Endothelial cell of umbilical vein (primary cell): ENCODE measurements around the gene HNRNPLL. TPM values are rescaled to one million over a fixed set of nuclear protein-coding genes. Genes with fewer than 3 reads are reported as not detected.

Experiments used
- BruUV-seq: library from RNA; stranded (reverse); fragments of 400-500 nt; replicated peaks from 2 replicates; lab custom pipeline; 2021; lab: Mats Ljungman, UMichigan
- CTCF ChIA-PET: fragments of 300-600, 350-600 bp; sonication (Branson Sonifier 250); formaldehyde crosslinking; loops from one replicate; lab custom pipeline; 2021; ENCODE audit warnings: antibody characterized with exemption, inconsistent platforms; lab: Charles Lee
- POLR2A ChIA-PET: fragments of 300-600, 350-600 bp; sonication (Branson Sonifier 250); formaldehyde crosslinking; loops from one replicate; lab custom pipeline; 2021; ENCODE audit warnings: antibody characterized with exemption, inconsistent platforms; lab: Charles Lee
- DNase-seq: peaks from one replicate; pipeline ENCODE4 v3.0.0-alpha.2; 2011; ENCODE audit warnings: low read depth, low spot score
- FAIRE-seq: peaks from 2 replicates; lab custom pipeline; 2011; peaks lifted over from hg19 to GRCh38; lab: Jason Lieb, UNC
- H2AFZ ChIP-seq: 2 replicates; pipeline ENCODE4 v1.6.0; 2012; ENCODE audit warnings: low read depth, low read length, control low read depth, inconsistent platforms
- H3K27ac ChIP-seq: 2 replicates; pipeline ENCODE4 v1.5.1; 2011; ENCODE audit warnings: low read depth, mild to moderate bottlenecking, control low read depth, low read length, moderate library complexity; ENCODE audit not compliant: insufficient read depth
- H3K27me3 ChIP-seq, 2 experiments: 2 replicates each; pipeline versions ENCODE4 v1.6.0 to v1.6.1; 2011; ENCODE audit warnings: low read length in 2 of 2, mixed read lengths in 1 of 2; ENCODE audit not compliant: control insufficient read depth in 2 of 2, insufficient read depth in 2 of 2
- H3K36me3 ChIP-seq, 2 experiments: 2 replicates in 1 of 2; 3 replicates in 1 of 2; pipeline ENCODE4 v1.5.1; 2011; ENCODE audit warnings: low read length in 2 of 2, mild to moderate bottlenecking in 1 of 2, moderate library complexity in 1 of 2; ENCODE audit not compliant: control insufficient read depth in 2 of 2, insufficient read depth in 2 of 2; ENCODE audit errors: extremely low read depth in 1 of 2
- H3K4me1 ChIP-seq: 3 replicates; pipeline ENCODE4 v1.5.1; 2011; ENCODE audit warnings: mild to moderate bottlenecking, low read length; ENCODE audit not compliant: control insufficient read depth, insufficient read depth; ENCODE audit errors: extremely low read depth
- H3K4me2 ChIP-seq: 2 replicates; pipeline ENCODE4 v1.6.1; 2011; ENCODE audit warnings: low read length, control low read depth, mixed read lengths; ENCODE audit not compliant: insufficient read depth
- H3K4me3 ChIP-seq, 3 experiments: fragments of 200-600 bp in 1 of 3; sonication (generic), shearing (Covaris generic) in 1 of 3; replicated peaks in 1 of 3; 2 replicates each; pipeline ENCODE4 v1.5.1; 2011 to 2016; ENCODE audit warnings: control low read depth in 3 of 3, low read length in 3 of 3, mild to moderate bottlenecking in 2 of 3, inconsistent platforms in 1 of 3, low read depth in 1 of 3, moderate library complexity in 1 of 3; ENCODE audit not compliant: insufficient read depth in 1 of 3
- H3K79me2 ChIP-seq: 2 replicates; pipeline ENCODE4 v1.6.0; 2012; ENCODE audit warnings: low read length, inconsistent platforms; ENCODE audit not compliant: control insufficient read depth, insufficient read depth
- H3K9ac ChIP-seq: replicated peaks from 2 replicates; pipeline ENCODE3; 2011; ENCODE audit warnings: low read length, control low read depth; ENCODE audit not compliant: insufficient read depth; ENCODE audit errors: extremely low read depth
- H3K9me1 ChIP-seq: replicated peaks from 3 replicates; pipeline ENCODE4 v1.6.0; 2011; ENCODE audit warnings: mild to moderate bottlenecking, low read length; ENCODE audit not compliant: control insufficient read depth, insufficient read depth; ENCODE audit errors: extremely low read depth
- H3K9me3 ChIP-seq: replicated peaks from 2 replicates; pipeline ENCODE4 v1.5.1; 2012; ENCODE audit warnings: low read length, inconsistent platforms; ENCODE audit not compliant: control insufficient read depth, insufficient read depth
- H4K20me1 ChIP-seq: replicated peaks from 2 replicates; pipeline ENCODE3; 2011; ENCODE audit warnings: mild to moderate bottlenecking, low read length; ENCODE audit not compliant: control insufficient read depth, insufficient read depth; ENCODE audit errors: extremely low read depth
- EZH2 ChIP-seq: IDR thresholded peaks from 2 replicates; pipeline ENCODE4 v1.6.1; 2012; ENCODE audit warnings: borderline replicate concordance, low read depth, mild to moderate bottlenecking, moderate library complexity, low read length, inconsistent platforms; ENCODE audit not compliant: severe bottlenecking
- FOS ChIP-seq: IDR thresholded peaks from 2 replicates; pipeline ENCODE4 v1.6.1; 2011; ENCODE audit warnings: mild to moderate bottlenecking, low read length, moderate library complexity, borderline replicate concordance; ENCODE audit not compliant: insufficient read depth
- GATA2 ChIP-seq: IDR thresholded peaks from 2 replicates; pipeline ENCODE4 v1.7.0; 2011; ENCODE audit warnings: low read depth, mild to moderate bottlenecking, moderate library complexity, mixed read lengths, low read length; ENCODE audit not compliant: insufficient read length, insufficient read depth
- JUN ChIP-seq: IDR thresholded peaks from 2 replicates; pipeline ENCODE4 v1.6.1; 2011; ENCODE audit warnings: borderline replicate concordance, low read depth; ENCODE audit not compliant: insufficient read length, insufficient read depth
- MYC ChIP-seq: IDR thresholded peaks from one replicate; pipeline ENCODE4 v1.6.1; 2011; ENCODE audit warnings: mild to moderate bottlenecking, low read depth, low read length
- POLR2A ChIP-seq: IDR thresholded peaks from 2 replicates; pipeline ENCODE4 v1.6.1; 2012; ENCODE audit warnings: low read depth, mild to moderate bottlenecking, control low read depth, low read length
- POLR2AphosphoS5 ChIP-seq: IDR thresholded peaks from 2 replicates; pipeline ENCODE4 v1.6.1; 2012; ENCODE audit warnings: low read depth, mild to moderate bottlenecking, control low read depth, low read length, moderate library complexity; ENCODE audit not compliant: insufficient read depth
- dilution Hi-C: fragments of 300-500 bp; cut with MboI; formaldehyde crosslinking; loops from one replicate; pipeline ENCODE4 v1.15.0; 2019; ENCODE audit warnings: low sequenced_read_pairs; ENCODE audit not compliant: extremely low pct_ligation_motif_present
- intact Hi-C: fragments of 100-400 bp; cut with micrococcal nuclease; formaldehyde crosslinking; loops from one replicate; pipeline ENCODE4 v1.10.0; 2022
- polyA plus RNA-seq, 4 experiments: library from polyadenylated mRNA; depleted of rRNA in 3 of 4; stranded (reverse) in 3 of 4; unstranded in 1 of 4; fragments of >200 nt; gene quantifications; 2 replicates each; pipeline versions ENCODE4 v1.2.1 to v1.2.3, GENCODE V29; 2011 to 2012; ENCODE audit warnings: missing spikeins in 1 of 4
- total RNA-seq: library from RNA; stranded (reverse); gene quantifications from 2 replicates; pipeline ENCODE4 v1.2.3, GENCODE V29; 2021
- TF ChIP-seq, protein P1 (sequence below): IDR thresholded peaks from 2 replicates; pipeline ENCODE4 v1.6.1; 2011; ENCODE audit not compliant: insufficient read depth, insufficient read length
- TF ChIP-seq, protein P2 (sequence below), 2 donors: IDR thresholded peaks; 1 replicate in 1 of 2; 2 replicates in 1 of 2; pipeline ENCODE4 v1.5.1; 2011; ENCODE audit warnings: low read length in 2 of 2, mild to moderate bottlenecking in 2 of 2, moderate library complexity in 2 of 2, control low read depth in 1 of 2, inconsistent platforms in 1 of 2, low read depth in 1 of 2; ENCODE audit not compliant: insufficient read depth in 1 of 2; ENCODE audit errors: extremely low read depth in 1 of 2

The HNRNPLL gene
- total and polyA plus RNA-seq, 2 donors (not counting 3 experiments of a cell fraction or from before 2014, with no cell fraction given), result 19.8 to 56.2 TPM

- TF ChIP-seq JUN (no peak), FOS (no peak), POLR2A (no peak), MYC (no peak), POLR2AphosphoS5 (no peak), EZH2 (no peak), GATA2 (no peak)
- TF ChIP-seq, protein P1, sequence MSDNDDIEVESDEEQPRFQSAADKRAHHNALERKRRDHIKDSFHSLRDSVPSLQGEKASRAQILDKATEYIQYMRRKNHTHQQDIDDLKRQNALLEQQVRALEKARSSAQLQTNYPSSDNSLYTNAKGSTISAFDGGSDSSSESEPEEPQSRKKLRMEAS, result no peak
- TF ChIP-seq, protein P2, sequence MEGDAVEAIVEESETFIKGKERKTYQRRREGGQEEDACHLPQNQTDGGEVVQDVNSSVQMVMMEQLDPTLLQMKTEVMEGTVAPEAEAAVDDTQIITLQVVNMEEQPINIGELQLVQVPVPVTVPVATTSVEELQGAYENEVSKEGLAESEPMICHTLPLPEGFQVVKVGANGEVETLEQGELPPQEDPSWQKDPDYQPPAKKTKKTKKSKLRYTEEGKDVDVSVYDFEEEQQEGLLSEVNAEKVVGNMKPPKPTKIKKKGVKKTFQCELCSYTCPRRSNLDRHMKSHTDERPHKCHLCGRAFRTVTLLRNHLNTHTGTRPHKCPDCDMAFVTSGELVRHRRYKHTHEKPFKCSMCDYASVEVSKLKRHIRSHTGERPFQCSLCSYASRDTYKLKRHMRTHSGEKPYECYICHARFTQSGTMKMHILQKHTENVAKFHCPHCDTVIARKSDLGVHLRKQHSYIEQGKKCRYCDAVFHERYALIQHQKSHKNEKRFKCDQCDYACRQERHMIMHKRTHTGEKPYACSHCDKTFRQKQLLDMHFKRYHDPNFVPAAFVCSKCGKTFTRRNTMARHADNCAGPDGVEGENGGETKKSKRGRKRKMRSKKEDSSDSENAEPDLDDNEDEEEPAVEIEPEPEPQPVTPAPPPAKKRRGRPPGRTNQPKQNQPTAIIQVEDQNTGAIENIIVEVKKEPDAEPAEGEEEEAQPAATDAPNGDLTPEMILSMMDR (IDR thresholded peaks at IDR 0.05; ENCODE audit: extremely low read depth in 1 of 2, insufficient read depth in 1 of 2, low read depth in 1 of 2, low read length in 2 of 2), result no peak
- Histone ChIP-seq H3K9me1 (no peaks in the 10 kb centered on the region), H3K4me1 (peaks cover 11% of the 10 kb centered on the region), H4K20me1 (no peaks in the 10 kb centered on the region), H3K4me3 (no peak overlapping the region), H3K9ac (no peak overlapping the region), H3K4me2 (no peak overlapping the region), H3K27ac (no peak overlapping the region), H3K36me3 (no peaks in the 10 kb centered on the region), H3K9me3 (no peaks in the 10 kb centered on the region), H2AFZ (no peak overlapping the region), H3K27me3 (no peaks in the 10 kb centered on the region), H3K79me2 (no peaks in the 10 kb centered on the region)
- dilution Hi-C loops (no loop called here), intact Hi-C loops (no loop called here)
- ChIA-PET CTCF (interaction anchor here (0.7 to 2.8 kb wide), 8 partner anchors 10 to 48 kb away, joined by 3 to 10 read pairs (median 4); no protein-coding TSS in a partner anchor), POLR2A (no interaction called here)
- FAIRE-seq (no peak), DNase-seq (no peak)
- no TSS peak for BruUV-seq
Observed at GRCh38 chr2:38547791-38548190, 54.9 kb downstream of the HNRNPLL start.
